Naive thymus-derived CD4-positive, alpha-beta T cell (primary cell): ENCODE measurements around the gene TRIP6. TPM values are rescaled to one million over a fixed set of nuclear protein-coding genes. Genes with fewer than 3 reads are reported as not detected.
"Not testable (repeated sequence)": the region's sequence is repeated elsewhere in the genome, so short reads cannot be mapped to it uniquely, and the experiment has no call there.

Source experiments
- ATAC-seq: fragments of 150-1000 bp; cut with Tn5 transposase; 2 replicates; pipeline ENCODE4 v1.10.0; 2021; ENCODE audit warnings: mild to moderate bottlenecking, moderate library complexity
- CTCF ChIA-PET: fragments of 350-600 bp; sonication (Branson Sonifier 250); formaldehyde crosslinking; loops from one replicate; lab custom pipeline; 2021; ENCODE audit warnings: antibody characterized with exemption; lab: Charles Lee
- POLR2A ChIA-PET: fragments of 350-600 bp; sonication (Branson Sonifier 250); formaldehyde crosslinking; loops from one replicate; lab custom pipeline; 2021; ENCODE audit warnings: antibody characterized with exemption, inconsistent platforms; lab: Charles Lee
- DNase-seq, 9 donors: peaks; one replicate each; pipeline versions ENCODE4 v3.0.0 to v3.0.0-alpha.2; 2020 to 2022; ENCODE audit warnings: mixed read lengths in 1 of 9
- H3K27ac ChIP-seq: one replicate; pipeline ENCODE4 v1.7.0; 2013; ENCODE audit warnings: mild to moderate bottlenecking, low read depth, low read length, moderate library complexity
- H3K27me3 ChIP-seq, 2 donors: one replicate each; pipeline ENCODE4 v1.7.0; 2013; ENCODE audit warnings: low read length in 2 of 2, mild to moderate bottlenecking in 2 of 2, moderate library complexity in 2 of 2; ENCODE audit not compliant: control insufficient read depth in 2 of 2, insufficient read depth in 2 of 2
- H3K36me3 ChIP-seq, 3 experiments: 1 replicate in 2 of 3; 2 replicates in 1 of 3; pipeline ENCODE4 v1.7.0; 2013; ENCODE audit warnings: low read length in 3 of 3, mild to moderate bottlenecking in 3 of 3, moderate library complexity in 1 of 3; ENCODE audit not compliant: insufficient read depth in 3 of 3, control insufficient read depth in 2 of 3
- H3K4me1 ChIP-seq, 2 donors: one replicate each; pipeline ENCODE4 v1.7.0; 2013; ENCODE audit warnings: low read length in 2 of 2, mild to moderate bottlenecking in 2 of 2, moderate library complexity in 1 of 2; ENCODE audit not compliant: control insufficient read depth in 2 of 2, insufficient read depth in 2 of 2
- H3K4me3 ChIP-seq: 2 replicates; pipeline ENCODE4 v1.7.0; 2013; ENCODE audit warnings: mild to moderate bottlenecking, low read length
- H3K9me3 ChIP-seq, 3 experiments: 1 replicate in 2 of 3; 2 replicates in 1 of 3; pipeline ENCODE4 v1.7.0; 2013; ENCODE audit warnings: low read length in 3 of 3; ENCODE audit not compliant: control insufficient read depth in 2 of 3
- H3K27ac Mint-ChIP-seq, 9 donors: one replicate each; pipeline ENCODE4 v1.8.0; 2020 to 2022; ENCODE audit warnings: mixed read lengths in 9 of 9, mild to moderate bottlenecking in 8 of 9, moderate library complexity in 5 of 9, inconsistent platforms in 2 of 9
- H3K27me3 Mint-ChIP-seq, 5 donors: one replicate each; pipeline ENCODE4 v1.8.0; 2021 to 2022; ENCODE audit warnings: mixed read lengths in 5 of 5, mild to moderate bottlenecking in 1 of 5
- H3K36me3 Mint-ChIP-seq, 5 donors: one replicate each; pipeline ENCODE4 v1.8.0; 2020 to 2022; ENCODE audit warnings: mixed read lengths in 5 of 5, mild to moderate bottlenecking in 3 of 5, inconsistent platforms in 1 of 5
- H3K4me1 Mint-ChIP-seq, 7 donors: one replicate each; pipeline ENCODE4 v1.8.0; 2020 to 2022; ENCODE audit warnings: mixed read lengths in 7 of 7, mild to moderate bottlenecking in 3 of 7, inconsistent platforms in 1 of 7
- H3K4me3 Mint-ChIP-seq, 10 donors: one replicate each; pipeline ENCODE4 v1.8.0; 2020 to 2022; ENCODE audit warnings: mild to moderate bottlenecking in 10 of 10, mixed read lengths in 10 of 10, moderate library complexity in 6 of 10, inconsistent platforms in 2 of 10
- H3K9me3 Mint-ChIP-seq, 11 donors: one replicate each; pipeline ENCODE4 v1.8.0; 2020 to 2022; ENCODE audit warnings: mixed read lengths in 11 of 11, mild to moderate bottlenecking in 4 of 11, inconsistent platforms in 1 of 11, moderate library complexity in 1 of 11
- intact Hi-C, 2 donors: fragments of 100-400 bp; cut with micrococcal nuclease; formaldehyde crosslinking; loops; one replicate each; pipeline ENCODE4 v1.15.1; 2023
- microRNA-seq: library from miRNA; unstranded; fragments of <30 nt; microRNA quantifications from one replicate; pipeline ENCODE4 v1.2.0, GENCODE V29; 2022; ENCODE audit warnings: borderline microRNAs expressed
- polyA plus RNA-seq, 2 donors: library from polyadenylated mRNA; unstranded; fragments of 300-500 nt; fragmentation: Illumina TruSeq; gene quantifications; one replicate each; pipeline ENCODE4 v1.2.3, GENCODE V29; 2021
- total RNA-seq, 6 experiments: library from RNA in 5 of 6; stranded (reverse) in 5 of 6; gene quantifications; 1 replicate in 5 of 6; 2 replicates in 1 of 6; pipeline ENCODE4 v1.2.3 and lab custom pipeline; 2021 to 2026

Gene TRIP6
- total and polyA plus RNA-seq, 7 experiments from 2014 or later: 3.4 to 28.1 (median 10.1) TPM

- ATAC-seq (peak; percentile 68), DNase-seq (no peak)
- intact Hi-C loops: no loop called here
- peaks cover 5 to 30% (median 13%) of the 10 kb centered on the region in 5 donors for H3K27me3 Mint-ChIP-seq
- Histone ChIP-seq H3K9me3 (no peaks in the 10 kb centered on the region), H3K36me3 (no peaks in the 10 kb centered on the region), H3K27me3 (no peaks in the 10 kb centered on the region), H3K4me3 (no peak overlapping the region), H3K4me1 (no peaks in the 10 kb centered on the region), H3K27ac (no peak overlapping the region)
- H3K9me3 Mint-ChIP-seq: no peaks in the 10 kb centered on the region
- H3K4me1 Mint-ChIP-seq: peaks cover 0 to 3% (median 0%) of the 10 kb centered on the region in 7 donors
- POLR2A ChIA-PET: no interaction called here
- CTCF ChIA-PET: no interaction called here
- H3K4me3 Mint-ChIP-seq: no peak overlapping the region
- no peaks in the 10 kb centered on the region for H3K36me3 Mint-ChIP-seq
- no peak overlapping the region for H3K27ac Mint-ChIP-seq
Observed at GRCh38 chr7:100914879-100915447, 47.8 kb downstream of the TRIP6 start.

GRCh38 chr7:100919335-100919734 is 52.1 kb downstream of the TRIP6 start:
- H3K36me3 ChIP-seq, POLR2A ChIA-PET, ATAC-seq, H3K4me1 Mint-ChIP-seq, H3K4me3 ChIP-seq, H3K36me3 Mint-ChIP-seq, H3K9me3 Mint-ChIP-seq, DNase-seq, H3K27me3 ChIP-seq, H3K4me3 Mint-ChIP-seq, H3K9me3 ChIP-seq, H3K27ac Mint-ChIP-seq, H3K4me1 ChIP-seq, CTCF ChIA-PET, H3K27ac ChIP-seq, intact Hi-C loops: not testable (repeated sequence)
- H3K27me3 Mint-ChIP-seq: peaks cover 14 to 30% (median 22%) of the 10 kb centered on the region in 5 donors

DNA sequence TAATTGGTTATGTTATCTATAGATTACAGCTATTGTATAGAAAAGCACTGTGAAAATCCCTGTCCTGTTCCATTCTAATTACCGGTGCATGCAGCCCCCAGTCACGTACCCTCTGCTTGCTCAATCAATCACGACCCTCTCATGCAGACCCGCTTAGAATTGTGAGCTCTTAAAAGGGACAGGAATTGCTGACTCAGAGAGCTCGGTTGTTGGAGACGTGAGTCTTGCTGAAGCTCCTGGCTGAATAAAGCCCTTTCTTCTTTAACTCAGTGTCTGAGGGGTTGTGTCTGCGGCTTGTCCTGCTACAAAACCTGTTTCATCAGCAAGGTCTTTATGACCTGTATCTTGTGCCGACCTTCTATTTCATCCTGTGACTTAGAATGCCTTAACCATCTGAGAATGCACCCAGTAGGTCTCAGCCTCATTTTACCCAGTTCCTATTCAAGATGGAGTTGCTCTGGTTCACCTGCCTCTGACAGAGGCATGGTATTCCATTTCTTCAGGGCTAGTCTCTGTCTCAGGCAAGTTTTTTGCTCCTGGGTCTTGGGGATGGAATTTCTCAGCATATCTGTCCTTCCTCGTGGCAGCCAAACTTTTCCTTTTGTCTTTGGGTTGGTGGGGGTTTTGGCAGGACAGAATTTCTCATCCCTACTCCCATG is 52.7 kb downstream of the TRIP6 start:
- H3K27me3 ChIP-seq, H3K9me3 ChIP-seq, H3K27ac ChIP-seq, H3K4me3 Mint-ChIP-seq, H3K4me1 Mint-ChIP-seq, POLR2A ChIA-PET, H3K27ac Mint-ChIP-seq, intact Hi-C loops, H3K4me3 ChIP-seq, H3K9me3 Mint-ChIP-seq, ATAC-seq, H3K36me3 ChIP-seq, DNase-seq, H3K4me1 ChIP-seq, CTCF ChIA-PET, H3K36me3 Mint-ChIP-seq: not testable (repeated sequence)
- H3K27me3 Mint-ChIP-seq: peaks cover 12 to 27% (median 21%) of the 10 kb centered on the region in 5 donors

DNA sequence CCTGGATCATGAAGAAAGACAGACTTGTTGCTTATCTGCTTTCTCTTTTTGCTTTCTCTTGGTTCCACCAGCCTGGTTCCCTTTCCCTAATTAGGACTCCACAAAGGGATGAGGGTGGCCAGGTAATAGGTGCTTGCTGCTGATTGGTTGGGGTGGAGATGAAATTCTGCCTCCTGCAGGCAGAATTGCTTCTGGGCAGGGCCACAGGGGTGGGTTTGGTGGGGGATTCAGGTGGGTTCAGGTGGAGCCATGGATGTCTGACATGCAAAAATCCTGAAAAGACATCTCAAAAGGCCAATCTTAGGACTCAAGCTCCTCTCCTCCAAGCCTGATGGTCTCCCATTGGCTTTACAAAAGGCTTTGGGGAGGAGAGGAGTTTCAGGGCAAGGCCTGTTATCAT is 53.9 kb downstream of the TRIP6 start:
- Histone ChIP-seq H3K36me3 (no peaks in the 10 kb centered on the region), H3K4me3 (no peak overlapping the region), H3K4me1 (no peaks in the 10 kb centered on the region), H3K27me3 (no peaks in the 10 kb centered on the region), H3K27ac (no peak overlapping the region), H3K9me3 (no peaks in the 10 kb centered on the region)
- ATAC-seq: no peak
- no peak overlapping the region for H3K27ac Mint-ChIP-seq
- no peaks in the 10 kb centered on the region for H3K36me3 Mint-ChIP-seq
- H3K4me1 Mint-ChIP-seq: peaks cover 0 to 4% (median 0%) of the 10 kb centered on the region in 7 donors
- DNase-seq: no peak
- peaks cover 10 to 26% (median 21%) of the 10 kb centered on the region in 5 donors for H3K27me3 Mint-ChIP-seq
- POLR2A ChIA-PET: no interaction called here
- intact Hi-C loops: no loop called here
- CTCF ChIA-PET: no interaction called here
- H3K4me3 Mint-ChIP-seq: no peak overlapping the region
- H3K9me3 Mint-ChIP-seq: no peaks in the 10 kb centered on the region

Small RNAs within 50 kb of the gene (microRNA-seq; reads per million reads assigned to microRNA genes)
- gene MIR6875: not detected

Other genes with a start within 250 kb of the TRIP6 start
- gene TFR2, start 225.8 kb upstream of the TRIP6 start, total RNA-seq: 10 to 100 TPM in 1 of 5 experiments, 1 to 10 TPM in 4; 1.8 to 14.4 (median 4.0) TPM
- 1 to 10 TPM in 1 of 2 donors, under 1 TPM in 1; 0.55 to 1.3 TPM for gene TFR2, start 225.8 kb upstream of the TRIP6 start, polyA plus RNA-seq
- gene ACTL6B, start 210.9 kb upstream of the TRIP6 start, total RNA-seq: not detected
- not detected for gene ACTL6B, start 210.9 kb upstream of the TRIP6 start, polyA plus RNA-seq
- 100 to 1,000 TPM in 4 of 5 experiments, 10 to 100 TPM in 1; 98.2 to 215 (median 132) TPM for gene GNB2, start 193.6 kb upstream of the TRIP6 start, total RNA-seq
- gene GNB2, start 193.6 kb upstream of the TRIP6 start, polyA plus RNA-seq: 10 to 100 TPM; 35.8 to 53.2 TPM
- gene GIGYF1, start 173.1 kb upstream of the TRIP6 start, total RNA-seq: 100 to 1,000 TPM in 2 of 5 experiments, 10 to 100 TPM in 3; 48.3 to 125 (median 91.4) TPM
- gene GIGYF1, start 173.1 kb upstream of the TRIP6 start, polyA plus RNA-seq: 1 to 10 TPM; 1.4 to 2.9 TPM
- gene POP7, start 161.3 kb upstream of the TRIP6 start, total RNA-seq: 10 to 100 TPM in 4 of 5 experiments, 1 to 10 TPM in 1; 8.9 to 38.2 (median 15.0) TPM
- 10 to 100 TPM; 37.3 to 56.4 TPM for gene POP7, start 161.3 kb upstream of the TRIP6 start, polyA plus RNA-seq
- gene EPO, start 146.9 kb upstream of the TRIP6 start, total RNA-seq: not detected
- gene EPO, start 146.9 kb upstream of the TRIP6 start, polyA plus RNA-seq: not detected
- gene ZAN, start 133.8 kb upstream of the TRIP6 start, total RNA-seq: not detected
- not detected for gene ZAN, start 133.8 kb upstream of the TRIP6 start, polyA plus RNA-seq
- 10 to 100 TPM in 1 of 5 experiments, 1 to 10 TPM in 4; 1.9 to 13.2 (median 7.9) TPM for gene EPHB4, start 39.9 kb upstream of the TRIP6 start, total RNA-seq
- under 1 TPM in 1 of 2 donors, not detected in 1; 0.23 TPM for gene EPHB4, start 39.9 kb upstream of the TRIP6 start, polyA plus RNA-seq
- 10 to 100 TPM; 50.4 to 78.6 (median 62.7) TPM for gene SLC12A9, start 14.7 kb upstream of the TRIP6 start, total RNA-seq
- 1 to 10 TPM; 5.0 to 7.8 TPM for gene SLC12A9, start 14.7 kb upstream of the TRIP6 start, polyA plus RNA-seq
- 100 to 1,000 TPM; 212 to 271 (median 261) TPM for gene SRRT, start 7.7 kb downstream of the TRIP6 start, total RNA-seq
- 10 to 100 TPM; 43.6 to 64.4 TPM for gene SRRT, start 7.7 kb downstream of the TRIP6 start, polyA plus RNA-seq
- 10 to 100 TPM in 1 of 5 experiments, 1 to 10 TPM in 4; 2.1 to 11.1 (median 3.5) TPM for gene UFSP1, start 22.3 kb downstream of the TRIP6 start, total RNA-seq
- gene UFSP1, start 22.3 kb downstream of the TRIP6 start, polyA plus RNA-seq: 1 to 10 TPM in 1 of 2 donors, under 1 TPM in 1; 0.99 to 1.9 TPM
- under 1 TPM in 3 of 5 experiments, not detected in 2; 0.11 to 0.32 (median 0.22) TPM for gene ACHE, start 28.5 kb downstream of the TRIP6 start, total RNA-seq
- not detected for gene ACHE, start 28.5 kb downstream of the TRIP6 start, polyA plus RNA-seq
- gene MUC3A, start 82.1 kb downstream of the TRIP6 start, total RNA-seq: not detected
- gene MUC3A, start 82.1 kb downstream of the TRIP6 start, polyA plus RNA-seq: not detected
- not detected for gene MUC12, start 102.2 kb downstream of the TRIP6 start, total RNA-seq
- not detected for gene MUC12, start 102.2 kb downstream of the TRIP6 start, polyA plus RNA-seq
- not detected for gene MUC17, start 152.7 kb downstream of the TRIP6 start, total RNA-seq
- gene MUC17, start 152.7 kb downstream of the TRIP6 start, polyA plus RNA-seq: not detected
- 10 to 100 TPM; 49.6 to 72.3 (median 68.0) TPM for gene TRIM56, start 218.1 kb downstream of the TRIP6 start, total RNA-seq
- gene TRIM56, start 218.1 kb downstream of the TRIP6 start, polyA plus RNA-seq: 10 to 100 TPM in 1 of 2 donors, 1 to 10 TPM in 1; 5.3 to 17.0 TPM